Measurements from ENCODE around the gene COL4A1.

COL4A1 gene

DNA sequence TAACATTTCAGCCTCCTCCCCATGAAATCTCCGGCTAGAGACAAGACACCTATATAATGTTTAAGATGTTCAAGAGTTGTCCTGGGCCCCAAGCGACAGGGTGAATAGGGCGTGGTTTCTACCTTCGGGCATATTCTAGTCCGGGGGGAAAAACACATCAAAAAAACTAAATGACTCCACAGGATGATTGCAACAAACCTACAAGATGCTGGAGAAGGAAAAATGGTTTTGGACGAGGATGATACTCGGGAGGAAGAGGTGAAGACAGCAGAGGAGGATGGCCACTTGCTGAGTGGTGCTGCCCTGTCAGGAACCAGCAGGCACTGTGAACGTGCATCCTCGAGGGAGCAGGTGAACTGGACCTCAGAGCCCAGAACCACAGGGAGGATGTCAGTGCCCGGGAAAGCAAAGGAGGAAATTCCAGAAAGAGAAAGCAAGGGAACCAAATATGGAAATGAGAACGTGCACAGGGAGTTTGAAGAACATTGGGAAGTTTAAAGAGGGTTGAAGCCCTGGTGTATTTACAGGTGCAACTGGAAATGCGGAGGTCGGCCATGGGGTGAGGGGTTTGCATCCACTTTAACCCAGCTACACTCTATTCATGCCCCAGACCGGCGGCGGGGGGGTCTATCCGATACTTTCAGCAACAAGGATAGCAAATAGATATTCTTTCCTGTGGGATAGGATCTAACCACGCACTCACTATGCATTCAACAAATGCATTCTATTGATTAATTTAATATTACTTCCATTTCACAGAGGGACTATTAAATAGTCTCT lies 50.6 kb downstream of the COL4A1 start:
- ATAC-seq = no peak

DNA sequence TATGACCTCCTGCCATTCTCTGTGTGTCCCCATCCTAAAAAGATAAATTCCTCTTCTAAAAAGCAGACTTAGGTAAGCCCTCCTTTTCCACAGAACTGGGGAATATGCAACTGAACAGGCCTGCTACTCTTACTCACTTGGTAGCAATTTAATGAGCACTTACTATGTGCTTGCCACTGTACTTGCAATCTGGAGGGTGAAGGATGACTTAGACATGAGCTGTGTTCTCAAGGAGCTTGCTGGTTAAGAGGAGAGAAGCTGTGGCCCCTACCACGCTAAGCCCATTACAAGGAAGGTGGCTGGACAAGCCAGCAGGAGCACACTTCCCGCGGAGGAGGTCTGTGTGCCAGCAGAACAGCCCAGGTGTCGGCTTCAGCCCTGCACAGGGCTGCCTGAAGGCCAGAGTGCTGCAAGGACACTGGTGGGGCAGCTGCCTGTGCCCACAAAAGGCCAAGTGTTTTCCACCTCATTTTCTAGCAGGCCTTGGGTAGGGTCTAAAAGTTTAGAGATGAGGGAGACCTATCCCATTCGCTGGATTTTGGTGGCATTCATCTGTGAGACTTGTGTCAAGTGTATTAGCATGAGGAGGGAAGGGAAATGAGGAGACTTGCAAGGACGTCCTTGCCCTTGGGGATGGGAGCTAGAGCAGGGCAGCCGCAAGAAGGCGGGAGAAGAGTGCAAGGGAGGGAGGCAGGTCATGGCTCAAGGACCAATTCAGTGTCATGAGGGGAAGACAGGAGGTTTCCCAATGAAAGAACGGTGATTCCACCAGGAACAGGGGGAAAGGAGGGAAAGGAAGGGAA lies 52.0 kb downstream of the COL4A1 start:
- no peak for ATAC-seq

DNA sequence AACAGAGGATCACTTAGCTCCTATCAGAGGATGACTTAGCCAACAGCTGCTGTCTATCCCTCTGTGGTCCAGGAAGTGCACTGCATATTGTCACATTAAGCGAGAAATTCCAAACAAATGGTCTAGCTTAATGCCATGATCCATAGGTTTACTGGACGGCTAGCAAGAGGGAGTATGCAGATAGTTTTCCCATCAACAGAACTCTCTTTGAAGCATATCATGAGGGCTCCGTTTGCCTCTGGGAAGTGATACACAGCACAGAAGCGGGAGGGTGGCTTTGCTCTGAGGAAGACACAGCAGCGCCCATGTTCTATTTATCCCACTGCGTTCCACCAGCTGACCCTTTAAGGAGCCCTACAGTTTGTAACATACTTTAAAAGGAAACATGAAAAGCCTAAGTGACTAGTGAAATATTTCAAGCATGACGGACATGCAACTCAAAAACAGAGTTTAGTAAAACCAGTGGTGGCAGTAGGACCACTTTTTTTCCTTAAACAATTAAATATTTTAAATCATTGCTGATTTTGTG lies 52.7 kb downstream of the COL4A1 start:
- ATAC-seq = no peak

DNA sequence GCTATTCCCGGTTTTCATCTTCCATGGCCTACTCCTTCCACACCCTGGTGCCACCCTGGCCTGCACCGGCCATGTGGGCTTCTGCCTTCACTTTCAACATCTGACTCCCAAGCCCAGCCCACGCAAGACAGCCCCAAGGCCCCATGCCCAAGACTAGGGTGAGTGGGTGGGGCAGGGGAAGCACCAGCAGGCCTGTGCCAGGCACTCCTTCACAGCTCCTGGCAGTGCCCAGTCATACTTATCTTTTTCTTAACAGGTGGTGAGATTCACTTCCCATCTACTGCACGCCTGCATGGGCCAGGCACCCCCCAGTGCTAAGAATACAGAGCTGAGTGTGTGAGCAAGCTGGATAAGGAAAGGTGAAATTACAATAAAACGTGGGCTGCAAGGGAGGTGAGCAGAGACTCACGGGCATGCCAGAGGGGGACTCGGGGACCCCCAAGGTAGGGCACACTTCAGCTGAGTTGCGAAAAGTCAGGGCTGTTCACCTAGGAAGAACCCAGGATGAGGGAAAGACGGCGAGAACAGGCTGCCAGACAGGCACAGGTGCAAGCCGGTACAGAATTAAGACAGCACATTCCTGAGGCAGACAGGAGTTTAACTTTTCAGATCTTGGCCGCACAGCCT lies 55.7 kb downstream of the COL4A1 start:
- no peak for ATAC-seq

GRCh38 chr13:110250258-110250891 lies 56.6 kb downstream of the COL4A1 start:
- ATAC-seq = no peak

DNA sequence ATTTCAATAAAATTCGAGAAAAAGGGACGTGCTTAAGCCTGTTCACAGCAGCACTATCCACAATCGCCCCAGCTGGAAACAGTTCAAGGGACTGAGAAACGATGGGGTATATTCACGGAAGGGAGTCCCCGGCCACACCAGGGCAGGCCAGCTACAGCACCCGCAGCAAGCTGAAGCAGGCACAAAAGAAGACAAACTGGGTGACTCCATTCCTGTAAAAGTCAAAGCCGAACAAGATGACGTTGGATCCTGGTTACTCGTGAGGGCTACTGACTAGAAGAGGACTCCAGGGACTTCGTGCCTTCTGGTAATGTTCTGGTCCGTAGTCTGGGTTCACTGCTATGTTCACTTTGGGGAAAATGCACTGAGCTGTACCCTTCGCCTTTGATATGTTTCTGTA lies 57.6 kb downstream of the COL4A1 start:
- ATAC-seq = no peak

- ATAC-seq = no peak
Measured at GRCh38 chr13:110248449-110249143, 58.4 kb downstream of the COL4A1 start.

DNA sequence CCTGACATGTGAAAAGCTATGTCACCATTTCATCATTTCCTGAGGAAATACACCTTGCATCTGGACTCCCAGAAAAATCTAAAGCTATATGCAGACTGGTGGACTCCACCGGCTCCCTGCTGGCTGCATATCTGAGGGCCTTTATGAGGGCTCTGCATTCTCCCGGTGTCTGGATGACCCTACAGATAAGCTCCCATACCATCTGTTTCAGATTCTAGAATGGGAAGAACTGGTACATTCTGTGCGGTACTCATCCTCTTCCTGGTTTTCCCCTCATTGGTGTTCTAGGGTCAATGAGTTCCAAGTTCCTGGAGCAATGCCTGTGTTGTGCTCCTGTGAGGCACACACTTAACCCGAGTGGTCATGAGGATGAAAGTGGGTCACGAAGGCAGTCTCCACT lies 60.4 kb downstream of the COL4A1 start:
- ATAC-seq = no peak

- no peak for ATAC-seq
Measured at GRCh38 chr13:110245416-110245899, 61.5 kb downstream of the COL4A1 start.

DNA sequence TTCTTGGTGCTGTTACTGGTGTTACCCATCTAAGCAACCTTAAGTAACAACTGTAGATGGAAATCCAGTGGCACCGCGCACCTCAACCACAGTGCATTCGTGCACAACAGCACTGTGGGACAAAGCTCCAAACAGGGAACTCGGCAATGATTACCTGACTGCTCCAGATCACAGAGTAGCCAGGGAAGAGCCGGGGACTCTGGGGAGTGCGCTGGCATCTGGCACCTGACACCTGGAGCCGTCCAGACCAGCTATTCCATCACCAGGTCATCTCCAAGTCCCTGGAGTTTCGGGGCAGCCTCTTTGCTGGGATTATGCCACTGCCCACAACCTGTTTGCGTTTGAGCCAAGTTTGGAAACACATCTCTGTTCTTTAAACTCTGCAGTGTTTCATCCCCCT lies 62.0 kb downstream of the COL4A1 start:
- no peak for ATAC-seq

- no peak for ATAC-seq
Measured at GRCh38 chr13:110244071-110244830, 62.7 kb downstream of the COL4A1 start.

GRCh38 chr13:110242615-110243014 lies 64.3 kb downstream of the COL4A1 start:
- no peak for ATAC-seq

DNA sequence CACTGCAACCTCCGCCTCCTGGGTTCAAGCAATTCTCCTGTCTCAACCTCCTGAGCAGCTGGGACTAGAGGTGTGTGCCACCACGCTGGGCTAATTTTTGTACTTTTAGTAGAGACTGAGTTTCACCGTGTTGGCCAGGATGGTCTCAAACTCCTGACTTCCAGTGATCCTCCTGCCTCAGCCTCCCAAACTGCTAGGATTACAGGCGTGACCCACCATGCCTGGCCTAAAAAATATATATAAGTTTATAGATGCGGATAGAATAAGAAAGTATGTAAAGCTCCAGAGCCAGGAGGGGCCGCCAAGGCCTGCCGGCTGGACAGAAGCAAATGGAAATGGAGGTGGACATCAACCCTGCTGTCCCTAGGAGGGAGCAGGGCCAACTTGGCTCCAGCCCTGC lies 66.0 kb downstream of the COL4A1 start:
- ATAC-seq = no peak

- no peak for ATAC-seq
Measured at GRCh38 chr13:110240352-110240751, 66.6 kb downstream of the COL4A1 start.

- ATAC-seq = no peak
Measured at GRCh38 chr13:110239280-110240125, 67.5 kb downstream of the COL4A1 start.

- no peak for ATAC-seq
Measured at GRCh38 chr13:110238818-110239195, 68.2 kb downstream of the COL4A1 start.

DNA sequence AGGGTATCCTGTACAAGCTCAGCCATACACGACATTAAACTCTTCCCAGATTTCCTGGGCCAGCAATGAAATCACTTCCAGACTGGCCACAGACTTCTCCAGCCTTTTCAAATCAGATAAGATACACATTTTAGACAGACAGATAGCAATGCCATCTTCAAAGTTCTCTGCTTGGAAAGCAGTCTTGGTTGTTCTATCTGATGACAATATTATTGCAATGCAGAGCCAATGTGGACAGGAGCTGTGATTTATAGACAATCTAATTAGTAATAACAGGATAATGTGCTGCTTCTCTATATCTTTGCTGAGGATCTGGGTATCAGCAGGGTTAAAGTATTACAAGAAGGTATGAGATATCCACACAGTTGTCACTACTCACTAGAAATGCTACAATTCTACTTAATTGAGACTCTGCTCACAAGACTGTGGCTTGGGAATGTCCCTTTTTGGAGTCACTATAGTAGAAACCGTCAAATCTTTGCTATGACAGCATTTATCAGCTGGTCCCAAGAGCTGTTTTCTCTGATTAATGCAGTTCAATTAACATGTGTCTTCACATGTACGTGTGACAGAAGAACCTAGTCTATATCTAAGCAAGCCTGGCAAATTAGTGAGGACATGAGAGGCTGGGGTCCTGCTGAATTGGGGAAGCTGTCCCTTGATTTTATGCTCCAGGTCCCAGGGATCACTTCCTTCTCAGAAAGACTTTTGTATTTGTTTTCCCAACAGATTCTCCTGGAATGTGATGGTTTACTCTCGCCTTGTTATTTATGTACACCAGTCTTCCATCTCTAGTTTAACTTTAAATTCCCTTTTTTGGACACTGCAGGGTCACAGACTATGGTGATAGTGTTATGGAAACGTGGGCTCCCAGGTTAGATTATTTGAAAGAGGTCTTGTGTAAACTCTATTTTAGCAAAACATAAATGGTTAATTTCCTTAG lies 68.8 kb downstream of the COL4A1 start:
- ATAC-seq = no peak

- ATAC-seq = no peak
Measured at GRCh38 chr13:110236831-110237261, 70.1 kb downstream of the COL4A1 start.

- ATAC-seq = no peak
Measured at GRCh38 chr13:110236431-110236830, 70.5 kb downstream of the COL4A1 start.
